Effector memory CD4-positive, alpha-beta T cell (primary cell): ENCODE measurements around the gene ARL6IP4.

Experiments
- DNase-seq, 3 donors: peaks; one replicate each; pipeline ENCODE4 v3.0.0-alpha.2; 2020
- H3K27ac ChIP-seq: 2 replicates; pipeline ENCODE4 v1.7.0; 2013; ENCODE audit warnings: mild to moderate bottlenecking, low read length, moderate library complexity; ENCODE audit not compliant: insufficient read depth, poor library complexity, severe bottlenecking
- H3K27me3 ChIP-seq: replicated peaks from 2 replicates; pipeline ENCODE4 v1.7.0; 2013; ENCODE audit warnings: mild to moderate bottlenecking, low read length; ENCODE audit not compliant: insufficient read depth, control insufficient read depth, poor library complexity, severe bottlenecking
- H3K36me3 ChIP-seq: 2 replicates; pipeline ENCODE4 v1.7.0; 2013; ENCODE audit warnings: mild to moderate bottlenecking, low read length, moderate library complexity; ENCODE audit not compliant: control insufficient read depth, insufficient read depth
- H3K4me1 ChIP-seq: 2 replicates; pipeline ENCODE4 v1.7.0; 2013; ENCODE audit warnings: low read length, mild to moderate bottlenecking; ENCODE audit not compliant: control insufficient read depth, insufficient read depth, poor library complexity, severe bottlenecking
- H3K4me3 ChIP-seq: 2 replicates; pipeline ENCODE4 v1.7.0; 2013; ENCODE audit warnings: low read length, low read depth, mild to moderate bottlenecking; ENCODE audit not compliant: insufficient read depth, poor library complexity, severe bottlenecking
- H3K9me3 ChIP-seq: 2 replicates; pipeline ENCODE4 v1.7.0; 2013; ENCODE audit warnings: mild to moderate bottlenecking, low read length, moderate library complexity; ENCODE audit not compliant: control insufficient read depth

The ARL6IP4 gene

GRCh38 chr12:122991623-122992275 is 11.3 kb downstream of the ARL6IP4 start:
- DNase-seq = no peak
- Histone ChIP-seq H3K27me3 (no peaks in the 10 kb centered on the region), H3K36me3 (peaks cover 16% of the 10 kb centered on the region), H3K4me1 (no peaks in the 10 kb centered on the region), H3K9me3 (no peaks in the 10 kb centered on the region), H3K4me3 (no peak overlapping the region), H3K27ac (no peak overlapping the region)

- Histone ChIP-seq H3K9me3 (no peaks in the 10 kb centered on the region), H3K4me3 (no peak overlapping the region), H3K4me1 (no peaks in the 10 kb centered on the region), H3K36me3 (peaks cover 15% of the 10 kb centered on the region), H3K27me3 (no peaks in the 10 kb centered on the region), H3K27ac (no peak overlapping the region)
- no peak for DNase-seq
Observed at GRCh38 chr12:122992386-122992785, 11.9 kb downstream of the ARL6IP4 start.

DNA sequence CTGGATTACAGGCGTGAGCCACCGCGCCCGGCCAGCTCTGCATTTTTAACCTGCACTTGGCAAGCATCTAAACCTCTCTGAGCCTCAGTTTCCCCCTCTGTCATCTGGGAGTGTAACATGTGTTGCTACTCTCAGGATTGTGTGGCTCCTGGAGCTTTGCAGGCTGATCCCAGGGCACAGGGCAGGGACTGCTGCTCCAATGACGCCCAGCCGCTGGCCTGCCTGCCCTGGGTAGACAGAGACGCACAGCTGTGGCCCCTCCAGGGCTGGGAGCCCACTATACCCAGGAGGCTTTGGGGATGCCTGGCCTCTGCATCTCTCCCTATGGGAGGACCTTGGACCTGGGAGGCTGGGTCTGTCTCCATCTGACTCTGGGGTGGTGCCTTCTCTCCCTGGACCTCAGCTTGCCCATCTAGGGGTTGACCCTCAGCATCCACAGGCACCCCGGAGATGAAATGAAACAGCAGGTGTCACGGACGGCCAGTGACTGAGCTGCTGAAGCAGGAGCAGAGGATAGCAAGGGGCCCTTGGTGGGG is 13.7 kb downstream of the ARL6IP4 start:
- H3K9me3 ChIP-seq = no peaks in the 10 kb centered on the region
- H3K36me3 ChIP-seq = peaks cover 5% of the 10 kb centered on the region
- no peak for DNase-seq
- H3K27ac ChIP-seq = no peak overlapping the region
- no peaks in the 10 kb centered on the region for H3K27me3 ChIP-seq
- no peak overlapping the region for H3K4me3 ChIP-seq
- H3K4me1 ChIP-seq = no peaks in the 10 kb centered on the region

- no peaks in the 10 kb centered on the region for H3K27me3 ChIP-seq
- H3K27ac ChIP-seq = no peak overlapping the region
- DNase-seq = no peak
- no peaks in the 10 kb centered on the region for H3K4me1 ChIP-seq
- peaks cover 9% of the 10 kb centered on the region for H3K36me3 ChIP-seq
- no peak overlapping the region for H3K4me3 ChIP-seq
- H3K9me3 ChIP-seq = no peaks in the 10 kb centered on the region
Observed at GRCh38 chr12:122994781-122995502, 14.5 kb downstream of the ARL6IP4 start.

- no peak for DNase-seq
- H3K4me1 ChIP-seq = no peaks in the 10 kb centered on the region
- H3K36me3 ChIP-seq = peaks cover 16% of the 10 kb centered on the region
- no peaks in the 10 kb centered on the region for H3K9me3 ChIP-seq
- no peak overlapping the region for H3K4me3 ChIP-seq
- H3K27ac ChIP-seq = no peak overlapping the region
- H3K27me3 ChIP-seq = no peaks in the 10 kb centered on the region
Observed at GRCh38 chr12:122995503-122996187, 15.2 kb downstream of the ARL6IP4 start.

GRCh38 chr12:122996188-122996601 is 15.7 kb downstream of the ARL6IP4 start:
- Histone ChIP-seq H3K36me3 (peaks cover 18% of the 10 kb centered on the region), H3K27ac (no peak overlapping the region), H3K4me3 (no peak overlapping the region), H3K4me1 (no peaks in the 10 kb centered on the region), H3K9me3 (no peaks in the 10 kb centered on the region), H3K27me3 (no peaks in the 10 kb centered on the region)
- DNase-seq = no peak

DNA sequence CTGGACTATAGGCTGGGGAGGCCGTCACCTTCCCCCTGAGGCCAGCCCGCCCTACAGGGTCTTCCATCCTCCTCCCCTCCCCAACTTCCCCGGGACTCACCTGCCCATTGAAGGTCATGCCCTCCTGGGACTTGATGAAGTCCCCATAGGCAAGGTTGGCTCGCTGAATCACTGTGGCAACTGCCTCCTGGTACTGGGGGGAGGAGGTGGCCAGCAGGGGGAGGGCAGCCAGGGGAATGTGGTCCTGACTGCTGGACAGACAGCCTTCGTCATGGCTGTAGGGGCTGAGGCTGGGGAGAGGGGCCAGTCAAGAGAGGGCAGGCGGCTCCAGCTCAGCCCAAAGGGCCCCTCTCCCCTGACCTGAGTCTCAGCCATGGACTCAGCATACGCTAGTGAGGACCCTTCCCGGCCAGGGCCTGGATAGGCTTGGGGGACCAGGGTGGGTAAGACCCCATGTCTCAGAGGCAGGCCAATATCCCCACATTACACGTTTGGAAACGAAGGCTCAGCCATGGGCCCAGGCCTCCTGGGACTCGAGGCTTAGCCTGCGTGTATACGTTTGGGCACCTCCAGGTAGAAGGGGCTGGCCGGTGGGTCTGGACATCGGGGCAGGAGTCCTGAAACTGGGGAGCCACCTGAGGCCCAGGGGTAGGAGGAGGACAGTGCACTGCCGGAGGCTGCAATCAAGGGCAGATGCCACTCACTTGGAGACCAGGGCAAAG is 16.3 kb downstream of the ARL6IP4 start:
- DNase-seq = no peak
- no peaks in the 10 kb centered on the region for H3K9me3 ChIP-seq
- no peaks in the 10 kb centered on the region for H3K27me3 ChIP-seq
- H3K4me3 ChIP-seq = no peak overlapping the region
- no peak overlapping the region for H3K27ac ChIP-seq
- peaks cover 18% of the 10 kb centered on the region for H3K36me3 ChIP-seq
- H3K4me1 ChIP-seq = no peaks in the 10 kb centered on the region

GRCh38 chr12:122997343-122998250 is 17.1 kb downstream of the ARL6IP4 start:
- H3K27me3 ChIP-seq = no peaks in the 10 kb centered on the region
- H3K27ac ChIP-seq = no peak overlapping the region
- H3K4me3 ChIP-seq = no peak overlapping the region
- H3K36me3 ChIP-seq = peaks cover 18% of the 10 kb centered on the region
- H3K9me3 ChIP-seq = no peaks in the 10 kb centered on the region
- no peak for DNase-seq
- H3K4me1 ChIP-seq = no peaks in the 10 kb centered on the region

GRCh38 chr12:122998316-122998715 is 17.8 kb downstream of the ARL6IP4 start:
- Histone ChIP-seq H3K4me1 (no peaks in the 10 kb centered on the region), H3K27ac (no peak overlapping the region), H3K9me3 (no peaks in the 10 kb centered on the region), H3K4me3 (no peak overlapping the region), H3K36me3 (peaks cover 18% of the 10 kb centered on the region), H3K27me3 (no peaks in the 10 kb centered on the region)
- no peak for DNase-seq
